Measurements from ENCODE around the gene RNF13. TPM values are rescaled to one million over a fixed set of nuclear protein-coding genes. Genes with fewer than 3 reads are reported as not detected.

Gene RNF13
- total and polyA plus RNA-seq, 2 of the 4 experiments (the other 2 are of a cell fraction): 12.8 to 29.8 TPM

DNA sequence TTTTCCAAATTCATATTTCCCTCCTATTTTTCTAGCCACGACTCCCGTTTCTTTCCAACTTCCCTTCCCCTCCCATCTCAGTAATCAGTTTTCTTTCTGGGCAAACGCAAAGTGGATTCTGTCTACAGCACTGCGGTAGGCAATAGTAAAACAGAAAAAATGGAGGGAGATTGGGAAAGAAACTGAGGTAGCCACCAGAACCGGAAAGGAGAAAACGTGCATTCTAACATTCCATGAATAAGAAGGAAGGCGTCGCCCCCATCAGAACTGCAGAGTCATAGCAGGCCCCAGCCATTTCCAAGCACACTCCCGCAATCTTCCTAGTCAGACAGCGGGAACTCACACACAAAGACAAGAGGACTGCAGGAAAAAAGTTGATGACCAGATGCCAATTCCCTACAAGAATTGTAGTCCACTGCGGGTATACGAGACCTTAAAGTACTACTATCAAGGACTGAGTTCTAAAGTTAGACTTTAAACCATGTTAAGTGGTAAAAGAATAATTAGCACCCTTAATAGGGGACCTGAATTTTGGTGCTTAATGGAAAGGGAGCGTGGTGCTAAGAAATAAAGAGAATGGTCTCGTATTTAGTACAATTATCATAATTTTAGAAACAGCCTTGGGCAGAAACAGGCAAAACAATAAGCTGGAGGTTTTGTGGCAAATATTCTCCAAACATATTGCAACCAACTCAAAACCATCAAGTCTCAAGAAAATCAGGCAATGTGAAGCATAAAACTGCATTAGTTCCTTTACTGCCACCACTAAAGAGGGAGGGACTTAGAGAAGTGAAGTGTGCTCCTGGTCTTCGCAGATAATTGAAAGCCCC is 156.3 kb downstream of the RNF13 start:
- WGBS, 2 experiments (ENCODE audit: extremely low coverage in 2 of 2, insufficient read length in 1 of 2): no CpG with 5 or more reads among the region's 15 CpGs
- dilution Hi-C loops (cut with HindIII; ENCODE audit: low sequenced_read_pairs, unreplicated experiment) (no loop called here), in situ Hi-C loops (cut with MboI; ENCODE audit: low sequenced_read_pairs) (loop anchor here (5.0 kb wide), 1 partner anchor 213 kb away; no protein-coding TSS in a partner anchor), intact Hi-C loops (cut with micrococcal nuclease) (loop anchor here (1.0 to 10.0 kb wide), 3 partner anchors 33 to 555 kb away; partner anchors contain the start of gene TSC22D2)
- Histone ChIP-seq H3K27ac (ENCODE audit: insufficient read depth, low read length) (peak overlapping the region; percentile 93), H4K20me1 (ENCODE audit: insufficient read depth, low read length) (peaks cover 31% of the 10 kb centered on the region; the same call in 1 of the 2 replicates), H3K18ac (ENCODE audit: low read depth, low read length) (peak overlapping the region; percentile 63), H4K91ac (ENCODE audit: insufficient read depth, low read depth, low read length) (peak overlapping the region; percentile 92), H2BK5ac (ENCODE audit: low read depth, low read length, poor library complexity, severe bottlenecking) (peak overlapping the region; percentile 95), H2AK5ac (ENCODE audit: low read depth, low read length) (peak overlapping the region; percentile 45), H3K14ac (replicated peaks; ENCODE audit: low read depth, low read length) (peak overlapping the region; percentile 88), H3K27me3 (ENCODE audit: control insufficient read depth, insufficient read depth, low read length) (no peaks in the 10 kb centered on the region), H2AK9ac (replicated peaks; ENCODE audit: low read depth, low read length, poor library complexity) (peak overlapping the region; percentile 94), H3K4me3 (ENCODE audit: insufficient read depth, low read depth, low read length) (peak overlapping the region; percentile 95), H4K8ac (ENCODE audit: low read depth in 2 of 2, low read length in 2 of 2) (peak overlapping the region; percentile 33 to 80), H3K9me3 (ENCODE audit: control insufficient read depth, insufficient read depth, low read length) (no peaks in the 10 kb centered on the region), H3K4me1 (ENCODE audit: control insufficient read depth, insufficient read depth, low read length) (peaks cover 5% of the 10 kb centered on the region), H3K9me1 (ENCODE audit: insufficient read depth, low read length) (no peaks in the 10 kb centered on the region), H3K36me3 (ENCODE audit: control insufficient read depth, insufficient read depth, low read length) (peaks cover 13% of the 10 kb centered on the region), H3K79me1 (ENCODE audit: low read depth in 1 of 2, low read length in 2 of 2) (peaks cover 4 to 33% of the 10 kb centered on the region in 2 experiments; a peak in 2 of 4 replicates), H2BK20ac (ENCODE audit: low read depth, low read length) (peak overlapping the region; percentile 42; the same call in 1 of the 2 replicates), H2AFZ (replicated peaks; ENCODE audit: low read length, poor library complexity) (peak overlapping the region; percentile 19), H4K5ac (ENCODE audit: low read depth, low read length) (peak overlapping the region; percentile 34), H3K56ac (ENCODE audit: extremely low read depth, insufficient read depth, low read length) (peak overlapping the region; percentile 89), H3K23ac (ENCODE audit: low read depth, low read length) (peak overlapping the region; percentile 95), H3K4me2 (ENCODE audit: low read depth, low read length) (peak overlapping the region; percentile 82), H2BK15ac (ENCODE audit: low read depth, low read length) (peak overlapping the region; percentile 33; the same call in 1 of the 3 replicates), H3K4ac (ENCODE audit: low read depth, low read length) (peak overlapping the region; percentile 84), H2BK120ac (ENCODE audit: low read depth, low read length) (peak overlapping the region; percentile 69), H3K9ac (ENCODE audit: low read depth, low read length) (peak overlapping the region; percentile 93)
- CTCF ChIA-PET: interaction anchor here (0.9 kb wide), 1 partner anchor 215 kb away, joined by 3 read pairs; no protein-coding TSS in a partner anchor
- POLR2A ChIA-PET (ENCODE audit: unreplicated experiment): interaction anchor here (1.0 to 2.5 kb wide), 3 partner anchors 178 to 251 kb away, joined by 3 to 17 read pairs (median 3); no protein-coding TSS in a partner anchor
- ATAC-seq (ENCODE audit: low read depth) (peak; percentile 16), DNase-seq (peak; percentile 87)
- no TSS peak for BruUV-seq (replicated peaks)
- TF ChIP-seq FOS (IDR thresholded peaks at IDR 0.05; ENCODE audit: low read depth, low read length): no peak
- peak; percentile 94 for TF ChIP-seq NFE2L2 (IDR thresholded peaks at IDR 0.05; ENCODE audit: low read depth, low read length)
- TF ChIP-seq, protein P1, sequence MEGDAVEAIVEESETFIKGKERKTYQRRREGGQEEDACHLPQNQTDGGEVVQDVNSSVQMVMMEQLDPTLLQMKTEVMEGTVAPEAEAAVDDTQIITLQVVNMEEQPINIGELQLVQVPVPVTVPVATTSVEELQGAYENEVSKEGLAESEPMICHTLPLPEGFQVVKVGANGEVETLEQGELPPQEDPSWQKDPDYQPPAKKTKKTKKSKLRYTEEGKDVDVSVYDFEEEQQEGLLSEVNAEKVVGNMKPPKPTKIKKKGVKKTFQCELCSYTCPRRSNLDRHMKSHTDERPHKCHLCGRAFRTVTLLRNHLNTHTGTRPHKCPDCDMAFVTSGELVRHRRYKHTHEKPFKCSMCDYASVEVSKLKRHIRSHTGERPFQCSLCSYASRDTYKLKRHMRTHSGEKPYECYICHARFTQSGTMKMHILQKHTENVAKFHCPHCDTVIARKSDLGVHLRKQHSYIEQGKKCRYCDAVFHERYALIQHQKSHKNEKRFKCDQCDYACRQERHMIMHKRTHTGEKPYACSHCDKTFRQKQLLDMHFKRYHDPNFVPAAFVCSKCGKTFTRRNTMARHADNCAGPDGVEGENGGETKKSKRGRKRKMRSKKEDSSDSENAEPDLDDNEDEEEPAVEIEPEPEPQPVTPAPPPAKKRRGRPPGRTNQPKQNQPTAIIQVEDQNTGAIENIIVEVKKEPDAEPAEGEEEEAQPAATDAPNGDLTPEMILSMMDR (conservative IDR thresholded peaks at IDR 0.05; ENCODE audit: low read depth, low read length): peak; percentile 24; the same call in 1 of the 2 replicates
- peak; percentile 88 for TF ChIP-seq BHLHE40 (IDR thresholded peaks at IDR 0.05; ENCODE audit: low read depth, low read length)
- peak; percentile 26; the same call in 1 of the 2 replicates for TF ChIP-seq SMC3 (IDR thresholded peaks at IDR 0.05; ENCODE audit: low read depth, low read length)
- TF ChIP-seq CHD1 (IDR thresholded peaks at IDR 0.05; ENCODE audit: low read depth, low read length): peak; percentile 45; the same call in 1 of the 2 replicates
- 0 out of 2 replicates have a peak, but pooled peaks have one; percentile 15 for TF ChIP-seq MAZ (IDR thresholded peaks at IDR 0.05; ENCODE audit: borderline replicate concordance, low read depth, low read length)
- peak; percentile 53; the same call in 1 of the 2 replicates for TF ChIP-seq CEBPB (IDR thresholded peaks at IDR 0.05; ENCODE audit: low read depth, low read length)
- TF ChIP-seq, protein P2, sequence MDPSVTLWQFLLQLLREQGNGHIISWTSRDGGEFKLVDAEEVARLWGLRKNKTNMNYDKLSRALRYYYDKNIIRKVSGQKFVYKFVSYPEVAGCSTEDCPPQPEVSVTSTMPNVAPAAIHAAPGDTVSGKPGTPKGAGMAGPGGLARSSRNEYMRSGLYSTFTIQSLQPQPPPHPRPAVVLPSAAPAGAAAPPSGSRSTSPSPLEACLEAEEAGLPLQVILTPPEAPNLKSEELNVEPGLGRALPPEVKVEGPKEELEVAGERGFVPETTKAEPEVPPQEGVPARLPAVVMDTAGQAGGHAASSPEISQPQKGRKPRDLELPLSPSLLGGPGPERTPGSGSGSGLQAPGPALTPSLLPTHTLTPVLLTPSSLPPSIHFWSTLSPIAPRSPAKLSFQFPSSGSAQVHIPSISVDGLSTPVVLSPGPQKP (IDR thresholded peaks at IDR 0.05; ENCODE audit: borderline replicate concordance, low read depth, low read length): no peak
- TF ChIP-seq MAFK (IDR thresholded peaks at IDR 0.05; ENCODE audit: low read depth, low read length): peak; percentile 77
- TF ChIP-seq, protein P3, sequence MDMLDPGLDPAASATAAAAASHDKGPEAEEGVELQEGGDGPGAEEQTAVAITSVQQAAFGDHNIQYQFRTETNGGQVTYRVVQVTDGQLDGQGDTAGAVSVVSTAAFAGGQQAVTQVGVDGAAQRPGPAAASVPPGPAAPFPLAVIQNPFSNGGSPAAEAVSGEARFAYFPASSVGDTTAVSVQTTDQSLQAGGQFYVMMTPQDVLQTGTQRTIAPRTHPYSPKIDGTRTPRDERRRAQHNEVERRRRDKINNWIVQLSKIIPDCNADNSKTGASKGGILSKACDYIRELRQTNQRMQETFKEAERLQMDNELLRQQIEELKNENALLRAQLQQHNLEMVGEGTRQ (IDR thresholded peaks at IDR 0.05; ENCODE audit: low read depth, low read length): no peak
- no peak for TF ChIP-seq RFX5 (IDR thresholded peaks at IDR 0.05; ENCODE audit: low read depth, low read length)
- peak; percentile 87 for TF ChIP-seq POLR2A (IDR thresholded peaks at IDR 0.05; ENCODE audit: low read depth, low read length)

All from IMR-90 (cell line).